HCT116 (cell line): ENCODE results near the gene PACRG. TPM values are rescaled to one million over a fixed set of nuclear protein-coding genes. Genes with fewer than 3 reads are reported as not detected.
A peak's percentile ranks its signal among the peaks of the same experiment; 100 is the strongest.

Experiments
- ATAC-seq: fragments of 200-7000 bp; cut with Tn5 transposase; 2 replicates; pipeline ENCODE4 v1.9.1; 2020; ENCODE audit warnings: mild to moderate bottlenecking, moderate library complexity
- BruUV-seq: library from RNA; stranded (reverse); fragments of 400-500 nt; replicated peaks from 2 replicates; lab custom pipeline; 2021; lab: Mats Ljungman, UMichigan
- CTCF ChIA-PET: fragments of 300-600 bp; sonication (Branson Sonifier 250); formaldehyde crosslinking; loops from one replicate; lab custom pipeline; 2021; ENCODE audit warnings: antibody characterized with exemption; lab: Charles Lee
- POLR2A ChIA-PET: fragments of 300-600, 350-600 bp; sonication (Branson Sonifier 250); formaldehyde crosslinking; loops from one replicate; lab custom pipeline; 2021; ENCODE audit warnings: antibody characterized with exemption; lab: Charles Lee
- RAD21 ChIA-PET, 2 experiments: fragments of 300-600 bp; sonication (Branson Sonifier 250); formaldehyde crosslinking; loops; one replicate each; lab custom pipeline; 2023; ENCODE audit warnings: low total read pairs in 2 of 2; ENCODE audit not compliant: uncharacterized antibody in 2 of 2, unreplicated experiment in 2 of 2, low non-redundant PET in 1 of 2; lab: Charles Lee
- DNase-seq: peaks from one replicate; pipeline ENCODE4 v3.0.0-alpha.2; 2010; ENCODE audit warnings: low read depth, low spot score
- H2AFZ ChIP-seq: fragments of 200-600 bp; shearing (Covaris generic), sonication (generic); 2 replicates; pipeline ENCODE4 v1.6.1; 2017; ENCODE audit warnings: low read depth, mixed run types, mixed read lengths, antibody characterized with exemption, low read length; ENCODE audit not compliant: poor library complexity, severe bottlenecking
- H3K27ac ChIP-seq: 2 replicates; pipeline ENCODE4 v1.5.1; 2012; ENCODE audit warnings: low read depth, low read length
- H3K27me3 ChIP-seq: fragments of 200-600 bp; sonication (generic); 2 replicates; pipeline ENCODE4 v1.6.1; 2016; ENCODE audit warnings: mixed run types, low read length, mixed read lengths; ENCODE audit not compliant: insufficient read depth
- H3K36me3 ChIP-seq, 2 experiments: fragments of 200-500 bp in 1 of 2; fragments of 200-600 bp in 1 of 2; sonication (Bioruptor generic) in 1 of 2; sonication (generic) in 1 of 2; 2 replicates each; pipeline versions ENCODE4 v1.5.1 to v1.6.1; 2014 to 2016; ENCODE audit warnings: low read length in 2 of 2, inconsistent platforms in 1 of 2, mixed read lengths in 1 of 2, mixed run types in 1 of 2; ENCODE audit not compliant: insufficient read depth in 2 of 2, control insufficient read depth in 1 of 2
- H3K4me1 ChIP-seq, 2 experiments: fragments of 200-600 bp in 1 of 2; sonication (generic) in 1 of 2; 2 replicates each; pipeline versions ENCODE4 v1.5.1 to v1.6.1; 2012 to 2017; ENCODE audit warnings: low read length in 2 of 2, inconsistent platforms in 1 of 2, mild to moderate bottlenecking in 1 of 2, mixed read lengths in 1 of 2, mixed run types in 1 of 2, moderate library complexity in 1 of 2; ENCODE audit not compliant: insufficient read depth in 2 of 2, control insufficient read depth in 1 of 2
- H3K4me2 ChIP-seq: fragments of 200-600 bp; sonication (generic); 2 replicates; pipeline ENCODE4 v1.6.1; 2017; ENCODE audit warnings: mixed run types, low read length, mixed read lengths
- H3K4me3 ChIP-seq, 2 experiments: fragments of 200-600 bp in 1 of 2; sonication (generic) in 1 of 2; replicated peaks in 1 of 2; 2 replicates each; pipeline ENCODE4 v1.5.1; 2011 to 2016; ENCODE audit warnings: low read length in 2 of 2, control low read depth in 1 of 2, low read depth in 1 of 2, mild to moderate bottlenecking in 1 of 2, mixed read lengths in 1 of 2, mixed run types in 1 of 2
- H3K79me2 ChIP-seq: fragments of 200-600 bp; sonication (generic); 2 replicates; pipeline ENCODE4 v1.6.1; 2017; ENCODE audit warnings: mild to moderate bottlenecking, mixed run types, low read length, moderate library complexity, mixed read lengths; ENCODE audit not compliant: insufficient read depth
- H3K9ac ChIP-seq: fragments of 200-600 bp; sonication (generic); 2 replicates; pipeline ENCODE4 v1.6.1; 2016; ENCODE audit warnings: low read length, mixed read lengths
- H3K9me2 ChIP-seq: fragments of 200-600 bp; sonication (generic), shearing (Covaris generic); 2 replicates; pipeline ENCODE4 v1.6.1; 2017; ENCODE audit warnings: mixed run types, mild to moderate bottlenecking, moderate library complexity; ENCODE audit not compliant: insufficient read depth
- H3K9me3 ChIP-seq, 2 experiments: fragments of 200-500 bp in 1 of 2; fragments of 200-600 bp in 1 of 2; sonication (Bioruptor generic) in 1 of 2; sonication (generic) in 1 of 2; 2 replicates each; pipeline ENCODE4 v1.6.1; 2014 to 2017; ENCODE audit warnings: low read length in 2 of 2, mixed read lengths in 2 of 2, inconsistent platforms in 1 of 2, low read depth in 1 of 2, mild to moderate bottlenecking in 1 of 2, mixed run types in 1 of 2, moderate library complexity in 1 of 2; ENCODE audit not compliant: control insufficient read depth in 1 of 2, insufficient read depth in 1 of 2
- H4K20me1 ChIP-seq: fragments of 200-600 bp; sonication (generic), shearing (Covaris generic); 2 replicates; pipeline ENCODE4 v1.6.1; 2017; ENCODE audit warnings: mixed run types, mild to moderate bottlenecking, moderate library complexity; ENCODE audit not compliant: insufficient read depth
- CEBPB ChIP-seq: IDR thresholded peaks from 2 replicates; pipeline ENCODE4 v1.6.1; 2012; ENCODE audit warnings: low read depth
- EGR1 ChIP-seq: IDR thresholded peaks from 2 replicates; pipeline ENCODE4 v1.6.1; 2012; ENCODE audit warnings: low read depth
- ELF1 ChIP-seq: IDR thresholded peaks from 2 replicates; pipeline ENCODE4 v1.6.1; 2012; ENCODE audit warnings: low read depth, borderline replicate concordance
- EZH2 ChIP-seq: fragments of 200-600 bp; sonication (generic); IDR thresholded peaks from 2 replicates; pipeline ENCODE4 v1.6.1; 2017; ENCODE audit warnings: antibody characterized with exemption, mixed run types
- EZH2phosphoT487 ChIP-seq: fragments of 200-600 bp; IDR thresholded peaks from 2 replicates; pipeline ENCODE4 v1.6.1; 2018; ENCODE audit warnings: antibody characterized with exemption, borderline replicate concordance
- MAX ChIP-seq: IDR thresholded peaks from 2 replicates; pipeline ENCODE4 v1.6.1; 2012
- POLR2AphosphoS5 ChIP-seq: IDR thresholded peaks from 2 replicates; pipeline ENCODE4 v1.6.1; 2011; ENCODE audit warnings: mild to moderate bottlenecking, low read depth, low read length, moderate library complexity
- RAD21 ChIP-seq: IDR thresholded peaks from 2 replicates; pipeline ENCODE4 v1.6.1; 2012; ENCODE audit warnings: low read depth, mild to moderate bottlenecking
- SP1 ChIP-seq: IDR thresholded peaks from 2 replicates; pipeline ENCODE4 v1.6.1; 2012; ENCODE audit warnings: low read depth
- SRF ChIP-seq: IDR thresholded peaks from 2 replicates; pipeline ENCODE4 v1.6.1; 2012; ENCODE audit warnings: low read depth
- TCF7L2 ChIP-seq: IDR thresholded peaks from 2 replicates; pipeline ENCODE4 v1.7.0; 2011; ENCODE audit warnings: borderline replicate concordance, inconsistent platforms; ENCODE audit not compliant: insufficient read depth, insufficient read length; ENCODE audit errors: extremely low read depth
- ZFX ChIP-seq: fragments of 450-650 bp; IDR thresholded peaks from 2 replicates; pipeline ENCODE4 v1.6.1; 2017
- intact Hi-C: fragments of 100-400 bp; cut with micrococcal nuclease; formaldehyde crosslinking; loops from 2 replicates; pipeline ENCODE4 v1.10.0; 2022
- total RNA-seq: library from RNA; stranded (reverse); gene quantifications from one replicate; pipeline ENCODE4 v1.2.1, GENCODE V29; 2021; ENCODE audit not compliant: unreplicated experiment
- TF ChIP-seq, protein P1 (sequence below): IDR thresholded peaks from 2 replicates; pipeline ENCODE4 v1.6.1; 2011; ENCODE audit warnings: mild to moderate bottlenecking, low read length, moderate library complexity; ENCODE audit not compliant: insufficient replicate concordance; ENCODE audit errors: extremely low read depth
- TF ChIP-seq, protein P2 (sequence below): IDR thresholded peaks from 2 replicates; pipeline ENCODE4 v1.6.1; 2012

The PACRG gene
- total RNA-seq, 1 experiment from 2014 or later = 0.71 TPM

DNA sequence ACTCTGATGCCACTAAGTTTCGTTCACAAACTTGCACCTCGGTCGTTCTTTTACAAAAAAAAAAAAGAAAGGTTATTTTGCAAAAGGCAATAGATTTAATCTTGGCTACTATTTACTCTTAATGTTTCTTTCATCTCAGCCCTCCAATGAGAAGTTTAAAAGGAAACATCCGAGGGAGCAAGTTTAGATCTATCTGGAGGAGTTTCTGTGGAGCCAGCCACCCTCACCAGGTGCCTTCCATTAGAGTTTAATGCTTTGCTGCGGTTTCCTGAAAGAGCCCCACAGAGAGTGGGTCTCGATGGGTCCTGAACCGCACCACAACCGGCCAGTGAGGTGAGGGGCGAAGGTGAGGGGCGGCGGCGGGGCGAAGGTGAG is 840 bp upstream of the PACRG start:
- H3K4me1 ChIP-seq = peaks cover 0 to 9% of the 10 kb centered on the region in 2 experiments; a peak in 1 of 4 replicates
- H3K27me3 ChIP-seq = no peaks in the 10 kb centered on the region
- H3K36me3 ChIP-seq = no peaks in the 10 kb centered on the region
- ChIA-PET CTCF (no interaction called here), POLR2A (no interaction called here), RAD21 (no interaction called here)
- BruUV-seq = no TSS peak
- no peaks in the 10 kb centered on the region for H3K79me2 ChIP-seq
- peak overlapping the region; percentile 43 to 61 for H3K4me3 ChIP-seq
- no peak overlapping the region; the same call in 1 of the 2 replicates for H3K27ac ChIP-seq
- no peak overlapping the region for H2AFZ ChIP-seq
- H3K9me3 ChIP-seq = no peaks in the 10 kb centered on the region; a peak in 1 of 4 replicates
- no peaks in the 10 kb centered on the region for H4K20me1 ChIP-seq
- DNase-seq (no peak), ATAC-seq (peak; percentile 18)
- H3K9me2 ChIP-seq = no peaks in the 10 kb centered on the region
- no peak for TF ChIP-seq SRF
- TF ChIP-seq RAD21 = no peak
- TF ChIP-seq, protein P1, sequence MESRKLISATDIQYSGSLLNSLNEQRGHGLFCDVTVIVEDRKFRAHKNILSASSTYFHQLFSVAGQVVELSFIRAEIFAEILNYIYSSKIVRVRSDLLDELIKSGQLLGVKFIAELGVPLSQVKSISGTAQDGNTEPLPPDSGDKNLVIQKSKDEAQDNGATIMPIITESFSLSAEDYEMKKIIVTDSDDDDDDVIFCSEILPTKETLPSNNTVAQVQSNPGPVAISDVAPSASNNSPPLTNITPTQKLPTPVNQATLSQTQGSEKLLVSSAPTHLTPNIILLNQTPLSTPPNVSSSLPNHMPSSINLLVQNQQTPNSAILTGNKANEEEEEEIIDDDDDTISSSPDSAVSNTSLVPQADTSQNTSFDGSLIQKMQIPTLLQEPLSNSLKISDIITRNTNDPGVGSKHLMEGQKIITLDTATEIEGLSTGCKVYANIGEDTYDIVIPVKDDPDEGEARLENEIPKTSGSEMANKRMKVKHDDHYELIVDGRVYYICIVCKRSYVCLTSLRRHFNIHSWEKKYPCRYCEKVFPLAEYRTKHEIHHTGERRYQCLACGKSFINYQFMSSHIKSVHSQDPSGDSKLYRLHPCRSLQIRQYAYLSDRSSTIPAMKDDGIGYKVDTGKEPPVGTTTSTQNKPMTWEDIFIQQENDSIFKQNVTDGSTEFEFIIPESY = no peak
- no peak for TF ChIP-seq TCF7L2
- no peak for TF ChIP-seq EZH2
- TF ChIP-seq CEBPB = no peak
- no peak for TF ChIP-seq MAX
- no peak for TF ChIP-seq POLR2AphosphoS5
- TF ChIP-seq EGR1 = no peak
- TF ChIP-seq, protein P2, sequence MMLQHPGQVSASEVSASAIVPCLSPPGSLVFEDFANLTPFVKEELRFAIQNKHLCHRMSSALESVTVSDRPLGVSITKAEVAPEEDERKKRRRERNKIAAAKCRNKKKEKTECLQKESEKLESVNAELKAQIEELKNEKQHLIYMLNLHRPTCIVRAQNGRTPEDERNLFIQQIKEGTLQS = no peak
- TF ChIP-seq ELF1 = no peak
- TF ChIP-seq SP1 = no peak
- TF ChIP-seq ZFX = no peak
- TF ChIP-seq EZH2phosphoT487 = no peak
- H3K9ac ChIP-seq = peak overlapping the region; percentile 59
- H3K4me2 ChIP-seq = peak overlapping the region; percentile 71
- intact Hi-C loops = no loop called here
